ENCODE results near the gene ST6GALNAC1.

ST6GALNAC1 gene

DNA sequence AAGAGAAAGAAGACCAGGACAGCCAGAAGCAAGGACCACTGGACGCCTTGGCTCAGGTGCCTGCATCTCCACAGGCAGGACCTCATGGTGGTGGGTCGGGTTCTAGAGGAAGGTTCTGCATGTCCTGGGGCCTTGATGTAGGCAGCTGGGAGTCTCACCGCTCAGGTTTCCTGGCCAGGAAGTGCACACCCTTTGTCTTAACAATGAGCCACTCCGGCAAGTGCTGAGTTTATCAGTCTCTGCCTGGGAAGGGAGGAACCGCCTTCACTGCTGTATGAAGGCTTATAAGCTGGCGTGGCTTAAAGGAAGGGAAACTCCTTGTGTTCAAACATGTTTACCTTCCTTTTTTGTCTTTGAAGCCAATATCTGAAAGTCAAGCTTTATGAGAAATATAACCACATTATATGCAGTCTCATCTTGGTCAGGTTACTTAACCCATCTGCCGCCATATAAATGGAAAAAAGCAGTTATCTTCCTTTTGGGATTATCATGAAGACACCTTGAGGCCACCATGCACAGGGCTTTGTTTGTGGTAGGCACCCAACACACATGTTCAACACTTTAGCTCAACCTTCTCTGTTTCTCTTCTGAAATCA lies at the start of gene ST6GALNAC1:
ST6GALNAC1 (minus strand) TSS at position 205 of the 596 bp plus-strand sequence; CDS start at position 86, 119 bp downstream.
- peak; percentile 45 for DNase-seq (ENCODE audit: low spot score)

DNA sequence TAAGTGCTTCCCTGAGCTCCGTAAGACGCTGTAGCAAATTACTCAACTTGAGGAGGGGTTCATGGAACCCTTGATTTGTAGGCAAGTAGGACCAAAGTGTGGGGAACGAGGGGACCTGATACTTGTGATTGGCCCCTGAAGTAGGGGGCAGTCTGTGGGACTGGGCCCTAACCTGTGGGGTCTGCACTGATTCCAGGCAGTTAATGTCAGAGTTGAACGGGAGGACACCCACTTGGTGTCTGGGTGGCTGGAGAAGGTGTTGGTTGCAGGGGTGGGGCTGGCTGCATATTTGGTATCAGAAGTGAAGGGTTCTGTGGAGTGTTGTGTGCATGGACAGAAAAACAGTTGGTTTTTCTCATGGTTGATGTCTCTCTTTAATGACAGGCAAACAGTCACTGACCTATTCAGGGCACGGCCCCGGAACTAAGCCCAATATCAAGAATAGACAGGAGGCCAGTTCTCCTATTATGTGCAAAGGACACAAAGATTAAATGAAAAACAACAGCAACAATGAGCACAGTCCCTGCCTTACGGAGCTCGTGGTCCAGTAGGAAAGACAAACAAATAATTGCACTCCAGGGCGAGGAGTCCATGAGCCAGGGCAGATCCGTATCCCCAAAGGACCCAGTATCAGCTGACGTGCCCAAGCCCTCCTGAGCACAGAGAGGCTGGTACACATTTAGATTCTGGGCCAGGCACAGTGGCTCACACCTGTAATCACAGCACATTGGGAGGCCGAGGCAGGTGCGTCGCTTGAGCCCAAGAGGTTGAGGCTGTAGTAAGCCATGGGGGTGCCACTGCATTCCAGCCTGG lies 48.0 kb upstream of the ST6GALNAC1 start:
- no peak for DNase-seq (ENCODE audit: low spot score)

- no peak for DNase-seq (ENCODE audit: low spot score)
Measured at GRCh38 chr17:76690596-76691280, 47.2 kb upstream of the ST6GALNAC1 start.

- no peak for DNase-seq (ENCODE audit: low spot score)
Measured at GRCh38 chr17:76689859-76690258, 46.3 kb upstream of the ST6GALNAC1 start.

DNA sequence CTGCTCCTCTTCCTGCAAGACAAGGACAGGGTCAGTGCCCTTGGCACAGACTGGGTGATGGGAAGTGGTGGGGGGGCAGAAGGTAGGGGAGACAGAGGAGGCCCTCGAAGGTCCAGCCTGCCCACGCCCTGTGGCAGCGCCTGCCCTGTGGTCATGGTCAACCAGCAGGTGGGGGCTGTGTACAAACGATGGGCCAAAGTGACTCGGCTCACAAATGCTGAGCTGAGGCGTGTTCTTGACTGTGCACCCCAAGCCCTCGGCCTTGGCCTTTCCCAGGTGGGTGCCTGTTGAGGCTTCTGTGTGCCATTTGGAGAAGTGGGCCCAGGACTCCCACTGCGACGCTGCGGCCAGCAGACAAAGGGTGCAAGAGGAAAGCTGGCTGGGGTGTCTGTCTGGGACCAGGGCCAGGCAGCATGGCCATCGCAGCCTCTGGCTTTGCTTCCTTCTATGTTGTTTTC lies 44.6 kb upstream of the ST6GALNAC1 start:
- no peak for DNase-seq (ENCODE audit: low spot score)

DNA sequence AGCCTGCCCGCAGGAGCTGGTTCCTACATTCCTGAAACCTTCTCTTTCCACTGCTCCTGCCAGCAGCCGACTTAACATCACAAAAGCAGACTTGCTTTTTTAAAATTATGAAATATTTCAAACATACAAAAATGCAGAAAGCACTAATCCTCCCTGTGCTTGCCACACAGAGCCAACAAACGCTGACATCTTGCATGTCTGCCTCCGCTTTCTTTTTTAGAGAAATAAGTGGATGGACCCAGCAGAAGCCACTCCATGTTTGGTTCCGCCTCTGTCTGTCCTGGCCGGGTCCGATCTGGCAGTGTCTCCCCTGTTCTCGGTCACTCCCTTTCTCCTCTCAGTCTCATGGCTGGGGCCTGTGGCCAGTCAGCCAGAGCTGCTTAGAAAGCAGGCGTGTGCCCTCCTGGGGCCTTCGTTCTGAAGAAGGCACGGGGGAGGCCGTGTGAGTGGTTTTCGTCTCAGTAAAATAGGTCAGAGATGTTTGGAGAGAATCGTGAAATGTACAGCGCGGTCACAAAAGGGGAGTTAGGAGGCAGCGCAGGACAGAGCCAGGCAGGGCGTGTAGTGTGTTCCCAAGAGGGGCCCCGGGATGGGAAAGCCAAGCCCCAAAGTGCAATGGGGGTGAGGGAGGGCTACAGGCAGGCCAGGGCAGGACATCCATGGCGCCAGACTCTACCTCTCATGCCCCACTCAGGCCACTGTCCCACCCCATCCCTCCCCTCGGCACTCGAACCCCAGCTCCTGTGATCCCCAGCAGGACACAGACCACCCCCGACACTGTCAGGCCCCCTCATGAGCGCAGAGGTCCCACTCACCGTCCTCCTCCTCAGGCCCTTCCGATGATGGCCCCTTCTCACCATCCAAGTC lies 44.0 kb upstream of the ST6GALNAC1 start:
- no peak for DNase-seq (ENCODE audit: low spot score)

DNA sequence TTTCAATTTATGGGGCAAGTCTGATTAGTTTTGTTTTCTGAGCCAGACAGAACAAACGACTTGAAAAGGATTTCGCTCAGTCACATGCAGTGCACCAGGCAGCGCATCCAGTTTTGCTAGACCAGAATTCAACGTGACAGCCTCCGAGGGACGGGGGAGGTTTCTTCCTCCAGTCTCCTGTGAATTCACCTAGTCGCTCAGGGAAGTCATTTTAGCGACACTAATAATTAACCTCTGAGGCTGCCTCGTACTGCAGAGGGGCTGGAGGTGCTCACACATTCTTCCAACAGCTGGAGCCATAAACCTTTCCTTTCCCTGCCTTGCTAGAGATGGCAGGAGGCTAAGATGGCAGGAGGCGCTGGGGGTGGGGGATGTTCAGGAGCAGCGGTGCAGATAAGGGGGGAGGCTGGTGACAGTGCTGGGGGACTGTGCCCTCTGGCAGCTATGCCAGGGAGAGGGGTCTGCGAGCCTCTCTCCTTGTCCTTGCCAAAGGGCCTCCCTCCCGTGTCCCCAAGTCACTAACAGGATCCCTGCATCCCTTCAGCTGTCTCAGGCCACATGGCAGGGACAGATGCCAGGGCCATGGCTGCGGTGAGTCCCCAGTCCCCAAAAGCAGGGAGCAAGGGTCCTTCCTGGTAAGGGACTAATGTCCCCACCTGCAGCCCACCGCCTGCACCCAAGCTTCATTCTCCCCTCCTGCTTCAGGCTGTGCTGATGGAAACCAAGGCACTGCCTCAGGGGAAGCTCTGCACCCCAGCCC lies 43.2 kb upstream of the ST6GALNAC1 start:
- no peak for DNase-seq (ENCODE audit: low spot score)

DNA sequence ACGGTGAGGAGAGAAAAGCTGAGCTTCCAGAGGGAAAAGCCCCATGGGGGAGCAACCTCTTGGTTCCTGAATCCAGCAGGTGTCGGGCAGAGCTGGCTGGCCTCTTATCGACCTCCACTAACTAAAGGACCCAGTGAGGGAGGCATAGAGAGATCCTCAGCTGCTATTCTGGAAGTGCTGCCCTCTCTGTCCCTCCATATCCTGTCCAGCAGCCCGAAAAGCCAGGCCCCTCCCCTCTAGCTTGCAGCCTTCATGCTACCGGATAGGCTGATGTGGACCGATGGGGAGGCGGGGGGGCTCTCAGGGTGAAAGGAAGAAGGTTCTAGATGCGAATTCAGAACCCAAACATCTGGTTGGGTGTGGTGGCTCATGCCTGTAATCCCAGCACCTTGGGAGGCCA lies 42.3 kb upstream of the ST6GALNAC1 start:
- DNase-seq (ENCODE audit: low spot score), result no peak

DNA sequence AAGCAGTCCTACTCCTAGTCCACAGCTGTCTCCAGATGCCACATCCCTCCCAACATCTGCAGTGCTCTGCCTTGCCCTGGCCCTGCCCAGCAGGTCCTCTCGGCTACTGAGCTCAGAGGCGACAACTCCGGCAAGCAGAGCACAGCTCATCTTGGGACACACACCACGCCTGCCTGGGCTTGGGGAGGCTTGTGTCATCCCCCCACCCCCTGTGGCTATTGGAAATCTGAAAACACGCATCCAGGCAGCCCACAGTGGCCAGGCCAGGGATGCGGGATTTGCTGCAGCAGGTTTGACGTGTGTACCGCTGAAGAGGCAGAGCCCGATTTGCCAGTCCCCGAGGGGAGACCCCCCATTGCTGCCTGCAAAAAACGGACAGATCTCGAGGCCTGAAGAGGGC lies 41.8 kb upstream of the ST6GALNAC1 start:
- no peak for DNase-seq (ENCODE audit: low spot score)

DNA sequence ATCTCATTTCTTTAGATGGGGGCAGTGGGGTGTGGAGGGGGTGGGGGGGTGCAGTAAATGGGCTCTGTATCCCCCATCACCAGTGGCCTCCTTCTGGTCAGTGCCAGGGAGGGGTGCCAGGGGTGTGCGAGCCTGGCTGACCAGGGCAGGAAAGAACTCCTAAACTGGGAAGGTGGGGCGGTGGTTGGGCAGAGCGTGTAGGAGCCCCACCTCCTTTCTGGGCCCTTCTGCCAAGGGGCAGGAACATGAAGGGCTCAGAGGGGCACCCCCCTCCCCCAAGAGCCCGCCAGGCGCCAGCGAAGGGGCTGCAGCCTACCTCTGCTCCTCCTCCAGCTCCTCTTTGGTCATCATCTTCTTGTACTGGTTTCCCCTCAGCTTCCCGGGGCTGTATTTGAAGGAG lies 41.2 kb upstream of the ST6GALNAC1 start:
- no peak for DNase-seq (ENCODE audit: low spot score)

DNA sequence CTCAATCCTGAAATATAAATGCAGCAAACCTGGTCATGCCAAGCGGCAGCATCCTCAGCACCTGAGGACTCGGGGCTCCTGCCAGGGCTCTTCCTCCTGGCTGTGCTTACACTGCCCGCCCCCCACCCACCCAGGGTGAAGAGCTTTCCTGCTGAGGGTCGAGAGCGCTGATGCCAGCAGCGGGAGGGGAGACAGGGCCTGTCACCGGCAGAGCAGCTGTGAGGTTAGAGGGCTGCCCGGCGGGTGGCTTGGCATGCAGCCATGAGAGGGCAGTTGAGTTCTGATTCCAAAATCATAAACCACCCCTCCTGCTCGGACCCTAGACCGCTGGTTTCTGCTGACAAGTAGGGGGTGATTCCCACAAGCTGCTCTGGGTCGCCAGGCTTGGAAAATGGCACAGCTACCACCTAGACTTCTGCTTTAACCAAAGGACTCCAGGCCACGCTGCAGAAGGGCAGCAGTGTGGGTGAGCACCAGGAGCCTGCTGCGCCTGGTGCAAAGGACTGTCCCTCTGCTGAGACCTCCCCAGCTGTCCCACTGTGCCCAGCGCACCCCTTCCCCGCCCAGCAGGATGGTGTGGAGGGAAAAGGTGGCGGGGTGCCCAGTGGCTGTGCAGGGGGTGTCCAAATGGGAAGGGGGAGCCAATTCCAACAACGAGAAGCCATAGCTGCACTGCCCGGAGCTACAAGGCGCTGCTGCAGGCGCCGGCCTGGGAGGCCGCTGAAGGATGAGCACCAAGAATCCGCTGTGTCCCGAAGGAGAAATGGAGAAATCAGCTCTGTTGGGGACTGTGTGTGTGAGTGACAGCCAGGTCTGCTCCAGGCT lies 40.6 kb upstream of the ST6GALNAC1 start:
- no peak for DNase-seq (ENCODE audit: low spot score)

- no peak for DNase-seq (ENCODE audit: low spot score)
Measured at GRCh38 chr17:76683011-76683755, 39.6 kb upstream of the ST6GALNAC1 start.

- no peak for DNase-seq (ENCODE audit: low spot score)
Measured at GRCh38 chr17:76682296-76682695, 38.7 kb upstream of the ST6GALNAC1 start.

DNA sequence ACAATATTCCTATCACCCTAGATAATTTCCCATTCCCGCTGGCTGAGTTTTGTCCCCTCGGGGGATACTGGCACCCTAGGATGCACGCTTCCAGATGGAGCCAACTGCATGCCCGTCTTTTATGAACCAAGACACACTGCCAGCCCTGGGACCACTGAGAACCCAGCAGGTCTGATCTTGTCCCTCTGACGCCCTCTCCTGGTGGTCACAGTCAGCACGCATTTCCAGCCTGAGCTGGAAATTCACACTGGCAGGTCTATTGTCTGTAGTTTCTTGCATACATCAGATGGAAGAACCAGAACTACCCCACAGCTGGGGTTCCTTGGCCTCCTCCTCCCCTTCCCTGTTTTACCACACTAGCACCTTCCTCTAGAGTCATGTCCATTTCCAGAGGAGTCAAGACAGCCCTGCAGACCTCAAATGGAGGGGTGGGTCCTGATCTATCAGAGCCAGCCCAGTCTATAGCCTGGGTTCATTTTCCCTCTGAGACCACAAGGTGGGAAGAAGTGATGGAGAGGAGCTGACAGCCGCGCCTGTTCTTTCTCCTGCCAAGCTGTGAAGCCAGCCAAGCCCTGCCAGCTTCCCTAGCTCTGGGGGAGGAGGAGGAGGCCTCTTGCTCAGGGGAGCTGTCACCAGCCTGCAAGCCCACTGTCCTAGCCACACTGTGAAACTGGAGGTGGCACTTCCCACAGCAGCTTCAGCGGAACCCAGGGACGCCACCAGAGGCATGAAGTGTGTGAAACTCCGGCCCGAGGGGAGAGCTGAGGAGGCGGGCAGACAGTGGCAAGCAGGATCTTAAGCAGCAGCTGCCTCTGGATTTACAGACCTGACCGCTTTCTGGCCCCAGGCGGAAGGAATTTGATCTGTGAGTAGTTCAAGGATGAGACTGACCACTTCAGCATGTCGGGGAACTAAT lies 37.9 kb upstream of the ST6GALNAC1 start:
- peak; percentile 77 for DNase-seq (ENCODE audit: low spot score)

DNA sequence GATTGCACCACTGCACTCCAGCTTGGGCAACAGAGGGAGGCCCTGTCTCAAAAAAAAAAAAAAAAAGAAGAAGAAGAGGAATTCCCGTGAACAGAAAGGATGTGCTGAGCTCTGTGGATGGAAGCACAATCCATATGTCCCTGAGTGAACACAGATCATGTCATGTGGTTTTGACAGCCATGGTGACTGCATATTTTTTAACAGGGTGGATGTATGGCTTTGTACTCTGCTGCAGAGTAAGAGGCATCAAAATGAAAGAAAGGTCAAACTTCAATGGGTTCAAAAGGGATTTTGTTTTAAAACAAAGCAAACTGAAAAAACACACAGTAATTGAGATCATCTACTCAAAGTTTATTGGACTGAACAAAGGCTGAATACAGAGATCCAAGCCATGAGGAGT lies 35.7 kb upstream of the ST6GALNAC1 start:
- DNase-seq (ENCODE audit: low spot score), result no peak

- peak; percentile 41 for DNase-seq (ENCODE audit: low spot score)
Measured at GRCh38 chr17:76678330-76678729, 34.8 kb upstream of the ST6GALNAC1 start.

DNA sequence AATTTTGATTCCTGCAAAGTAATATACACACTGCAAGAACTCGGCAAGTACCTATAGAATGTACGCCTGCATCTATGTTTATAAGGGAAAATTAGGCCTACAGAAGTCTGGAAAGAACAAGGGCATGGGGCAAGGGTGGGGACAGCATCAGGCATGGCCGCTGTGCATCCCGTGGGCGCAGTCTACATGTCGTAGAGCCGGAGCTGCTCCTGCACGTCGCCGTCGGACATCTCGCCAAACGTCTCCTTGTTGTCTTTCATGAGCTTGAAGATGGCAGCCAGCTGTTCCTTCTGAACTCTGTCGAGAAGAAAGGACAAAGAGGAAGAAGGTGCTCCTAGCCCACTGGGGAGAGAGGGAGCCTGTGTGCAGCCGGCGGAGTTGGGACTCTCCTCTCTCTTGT lies 33.8 kb upstream of the ST6GALNAC1 start:
- no peak for DNase-seq (ENCODE audit: low spot score)

DNA sequence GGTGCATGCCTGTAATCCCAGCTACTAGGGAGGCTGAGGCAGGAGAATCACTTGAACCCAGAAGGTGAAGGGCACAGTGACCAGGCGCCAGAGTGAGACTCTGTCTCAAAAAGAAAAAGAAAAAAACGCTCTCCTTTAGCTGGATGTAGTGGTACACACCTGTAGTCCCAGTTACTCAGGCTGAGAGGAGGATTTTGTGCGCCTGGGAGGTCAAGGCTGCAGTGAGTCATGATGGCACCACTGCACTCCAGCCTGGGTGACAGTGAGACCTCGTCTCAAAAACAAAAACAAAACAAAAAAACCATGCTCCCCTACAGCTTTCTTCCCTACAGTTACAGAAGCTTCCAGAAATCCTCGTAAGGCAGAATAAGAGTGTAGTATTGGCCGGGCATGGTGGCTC lies 33.1 kb upstream of the ST6GALNAC1 start:
- DNase-seq (ENCODE audit: low spot score), result no peak

DNA sequence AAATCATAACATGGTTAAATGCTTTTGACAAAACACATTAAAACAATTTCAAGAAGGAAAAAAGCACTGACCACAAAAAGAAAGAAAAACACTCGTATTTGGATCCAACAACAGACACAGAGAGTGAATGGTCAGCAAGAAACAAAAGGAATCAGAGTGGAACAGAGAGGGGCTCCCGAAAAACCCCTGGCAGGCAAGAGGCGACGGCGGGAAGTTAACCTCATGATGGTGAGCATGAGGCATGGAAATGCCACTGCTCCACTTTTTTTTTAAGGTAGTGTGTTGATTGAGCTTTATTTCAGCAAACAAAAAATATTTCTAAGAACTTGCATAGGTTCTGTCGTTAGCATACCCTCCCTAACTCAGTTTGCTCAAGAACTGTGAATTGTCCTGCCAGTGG lies 32.1 kb upstream of the ST6GALNAC1 start:
- no peak for DNase-seq (ENCODE audit: low spot score)
